ENCODE measurements around the gene KDF1.

DNA sequence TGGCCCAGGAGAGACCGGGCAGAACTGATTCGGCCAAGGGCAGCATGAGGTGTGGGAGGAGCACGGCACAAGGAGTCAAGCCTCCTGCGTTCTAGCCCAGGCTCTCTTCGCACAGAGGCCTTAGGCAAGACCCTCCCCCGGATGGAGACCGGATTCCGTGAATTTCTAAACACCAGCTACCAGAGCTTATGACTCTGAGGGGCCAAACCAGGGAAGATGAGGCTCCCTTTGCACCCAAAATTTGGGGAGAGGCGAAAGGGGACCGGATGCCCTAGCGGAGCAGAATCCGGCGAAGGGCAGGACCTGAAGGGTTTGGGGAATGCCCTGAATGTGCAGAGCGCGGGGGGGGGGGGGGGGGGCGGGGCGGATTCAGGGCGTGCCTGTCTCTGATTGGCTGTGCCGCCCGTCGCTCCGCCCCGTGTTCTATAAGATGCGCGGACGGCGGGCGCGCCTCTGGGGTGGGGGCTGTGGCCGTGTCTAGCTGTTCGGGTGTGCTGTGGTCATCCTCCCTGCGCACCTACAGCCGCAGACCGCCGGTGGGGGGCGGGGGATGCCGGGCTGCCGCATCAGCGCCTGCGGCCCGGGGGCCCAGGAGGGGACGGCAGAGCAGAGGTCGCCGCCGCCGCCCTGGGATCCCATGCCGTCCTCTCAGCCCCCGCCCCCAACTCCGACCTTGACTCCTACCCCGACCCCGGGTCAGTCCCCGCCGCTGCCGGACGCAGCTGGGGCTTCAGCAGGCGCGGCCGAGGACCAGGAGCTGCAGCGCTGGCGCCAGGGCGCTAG lies 33.2 kb upstream of the KDF1 start, which contains the start of gene TRNP1:
- TF ChIP-seq, protein P1, sequence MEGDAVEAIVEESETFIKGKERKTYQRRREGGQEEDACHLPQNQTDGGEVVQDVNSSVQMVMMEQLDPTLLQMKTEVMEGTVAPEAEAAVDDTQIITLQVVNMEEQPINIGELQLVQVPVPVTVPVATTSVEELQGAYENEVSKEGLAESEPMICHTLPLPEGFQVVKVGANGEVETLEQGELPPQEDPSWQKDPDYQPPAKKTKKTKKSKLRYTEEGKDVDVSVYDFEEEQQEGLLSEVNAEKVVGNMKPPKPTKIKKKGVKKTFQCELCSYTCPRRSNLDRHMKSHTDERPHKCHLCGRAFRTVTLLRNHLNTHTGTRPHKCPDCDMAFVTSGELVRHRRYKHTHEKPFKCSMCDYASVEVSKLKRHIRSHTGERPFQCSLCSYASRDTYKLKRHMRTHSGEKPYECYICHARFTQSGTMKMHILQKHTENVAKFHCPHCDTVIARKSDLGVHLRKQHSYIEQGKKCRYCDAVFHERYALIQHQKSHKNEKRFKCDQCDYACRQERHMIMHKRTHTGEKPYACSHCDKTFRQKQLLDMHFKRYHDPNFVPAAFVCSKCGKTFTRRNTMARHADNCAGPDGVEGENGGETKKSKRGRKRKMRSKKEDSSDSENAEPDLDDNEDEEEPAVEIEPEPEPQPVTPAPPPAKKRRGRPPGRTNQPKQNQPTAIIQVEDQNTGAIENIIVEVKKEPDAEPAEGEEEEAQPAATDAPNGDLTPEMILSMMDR (IDR thresholded peaks at IDR 0.05) = no peak
- TF ChIP-seq POLR2A (IDR thresholded peaks at IDR 0.05) = peak; percentile 83

Measured in right lobe of liver (tissue), 4 donors.